GM21447 (cell line): ENCODE results near the gene SPECC1L.

Source experiments
- ATAC-seq: cut with Tn5 transposase; IDR thresholded peaks from one replicate; pipeline ENCODE4 v1.9.1; 2021; ENCODE audit not compliant: unreplicated experiment

SPECC1L gene

GRCh38 chr22:24424901-24425775 lies 154.5 kb downstream of the SPECC1L start:
- no peak for ATAC-seq

- ATAC-seq = no peak
These were observed 155.8 kb downstream of the SPECC1L start for GRCh38 chr22:24426436-24426835.

GRCh38 chr22:24426851-24427499 lies 156.3 kb downstream of the SPECC1L start:
- ATAC-seq = no peak

- peak; percentile 55 for ATAC-seq
These were observed 157.0 kb downstream of the SPECC1L start, which contains the start of gene ADORA2A for GRCh38 chr22:24427500-24428164. ADORA2A (plus strand) TSS chr22:24427599; CDS start chr22:24433405, 5,806 bp downstream.

GRCh38 chr22:24428751-24429410 lies 158.2 kb downstream of the SPECC1L start:
- no peak for ATAC-seq

- no peak for ATAC-seq
These were observed 159.1 kb downstream of the SPECC1L start for GRCh38 chr22:24429411-24430365.

- ATAC-seq = no peak
These were observed 160.0 kb downstream of the SPECC1L start for GRCh38 chr22:24430431-24431308.

- ATAC-seq = no peak
These were observed 160.8 kb downstream of the SPECC1L start for GRCh38 chr22:24431309-24432034.

- ATAC-seq = no peak
These were observed 161.6 kb downstream of the SPECC1L start for GRCh38 chr22:24432059-24432853.

- no peak for ATAC-seq
These were observed 162.6 kb downstream of the SPECC1L start for GRCh38 chr22:24433001-24433827.

GRCh38 chr22:24433828-24434470 lies 163.3 kb downstream of the SPECC1L start:
- peak; percentile 60 for ATAC-seq

- ATAC-seq = peak; percentile 47
These were observed 164.1 kb downstream of the SPECC1L start for GRCh38 chr22:24434471-24435322.

GRCh38 chr22:24435323-24435645 lies 164.7 kb downstream of the SPECC1L start:
- no peak for ATAC-seq

GRCh38 chr22:24435861-24436371 lies 165.3 kb downstream of the SPECC1L start:
- no peak for ATAC-seq

- no peak for ATAC-seq
These were observed 165.9 kb downstream of the SPECC1L start for GRCh38 chr22:24436553-24436952.
